Aorta (tissue), 5 donors: ENCODE results near the gene SIGMAR1. TPM values are rescaled to one million over a fixed set of nuclear protein-coding genes. Genes with fewer than 3 reads are reported as not detected.
A peak's percentile ranks its signal among the peaks of the same experiment; 100 is the strongest.

Experiments used
- ATAC-seq: fragments of 200-7000 bp; cut with Tn5 transposase; one replicate; pipeline ENCODE4 v1.9.1; 2022; ENCODE audit warnings: moderate library complexity; ENCODE audit not compliant: low FRiP score
- DNase-seq, 2 donors: peaks; one replicate each; pipeline ENCODE4 v3.0.0-alpha.2; 2020
- H3K27ac ChIP-seq, 2 donors: one replicate each; pipeline ENCODE4 v1.5.1; 2013; ENCODE audit warnings: low read length in 2 of 2, mild to moderate bottlenecking in 2 of 2, moderate library complexity in 2 of 2, control low read depth in 1 of 2, inconsistent platforms in 1 of 2, low read depth in 1 of 2
- H3K27me3 ChIP-seq, 2 donors: one replicate each; pipeline ENCODE4 v1.6.1; 2013; ENCODE audit warnings: control low read depth in 1 of 2, low read length in 1 of 2, mild to moderate bottlenecking in 1 of 2, moderate library complexity in 1 of 2; ENCODE audit not compliant: insufficient read depth in 2 of 2, control insufficient read depth in 1 of 2
- H3K36me3 ChIP-seq, 2 donors: one replicate each; pipeline ENCODE4 v1.6.1; 2013; ENCODE audit warnings: control low read depth in 1 of 2, low read length in 1 of 2, mild to moderate bottlenecking in 1 of 2; ENCODE audit not compliant: insufficient read depth in 2 of 2, control insufficient read depth in 1 of 2
- H3K4me1 ChIP-seq, 2 donors: one replicate each; pipeline ENCODE4 v1.6.1; 2013; ENCODE audit warnings: low read length in 2 of 2, control low read depth in 1 of 2, mild to moderate bottlenecking in 1 of 2, moderate library complexity in 1 of 2; ENCODE audit not compliant: insufficient read depth in 2 of 2, control insufficient read depth in 1 of 2
- H3K4me3 ChIP-seq, 2 donors: one replicate each; pipeline ENCODE4 v1.5.1; 2013; ENCODE audit warnings: low read length in 2 of 2, control low read depth in 1 of 2, mild to moderate bottlenecking in 1 of 2
- H3K9me3 ChIP-seq: one replicate; pipeline ENCODE4 v1.6.1; 2013; ENCODE audit warnings: mild to moderate bottlenecking, low read length; ENCODE audit not compliant: control insufficient read depth
- WGBS, 2 donors: extraction: QIAGEN DNeasy Blood & Tissue Kit; methylation state at CpG; one replicate each; pipeline ENCODE4 v1.1.7; 2013; 5-methylcytosine and 5-hydroxymethylcytosine counted together
- intact Hi-C, 2 donors: fragments of 100-400 bp; cut with DNase I; formaldehyde crosslinking; loops; one replicate each; pipeline versions ENCODE4 v1.14.2 to v1.15.0; 2022
- polyA plus RNA-seq, 2 donors: library from polyadenylated mRNA; stranded (reverse); fragments of 200-250 nt; gene quantifications; one replicate each; pipeline ENCODE4 v1.2.3, GENCODE V29; 2013
- total RNA-seq, 2 donors: library from RNA; stranded (reverse); fragmentation: NEBNext Ultra II Directional; extraction: Animal tissue kit (Norgen Biotek cat#: 25700); gene quantifications; one replicate each; pipeline ENCODE4 v1.2.1, GENCODE V29; 2021
- donor health status: healthy with polysubstance abuse.
- donor health status: Bipolar disorder and iron deficiency.
- donor health status: DM: no; HTN: no; CAD: no.
- donor health status: DM: no; HTN: no; CAD: no.
- donor health status: DM: yes; HTN: yes; CAD: no.

Gene SIGMAR1
- total and polyA plus RNA-seq, 4 donors: 26.3 to 48.1 (median 37.3) TPM

DNA sequence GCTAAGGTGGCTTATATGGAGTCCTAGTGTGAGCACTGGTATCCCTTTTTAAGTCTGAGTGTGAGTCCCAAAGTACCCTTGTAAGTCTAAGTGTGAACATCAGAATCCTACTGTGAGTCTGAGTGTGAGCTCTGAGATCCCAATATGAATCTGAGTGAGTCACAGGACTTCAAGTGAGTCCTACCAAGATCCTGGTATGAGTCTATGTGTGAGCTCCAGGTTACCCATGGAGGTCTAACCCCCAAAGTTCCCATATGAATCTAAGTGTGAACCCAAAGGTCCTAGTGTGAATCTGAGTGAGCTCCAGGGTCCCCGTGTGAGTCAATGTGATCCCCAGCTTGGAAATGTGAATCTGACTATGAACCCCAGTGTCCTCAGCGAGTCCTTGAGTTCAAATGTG is 50.3 kb downstream of the SIGMAR1 start:
- no peak for DNase-seq
- H3K9me3 ChIP-seq: no peaks in the 10 kb centered on the region
- H3K4me1 ChIP-seq: no peaks in the 10 kb centered on the region
- intact Hi-C loops: no loop called here
- no peaks in the 10 kb centered on the region for H3K27me3 ChIP-seq
- no peak for ATAC-seq
- 53 to 61% methylated on average over 2 of the region's 2 CpGs for WGBS, 2 donors
- no peaks in the 10 kb centered on the region for H3K36me3 ChIP-seq
- H3K4me3 ChIP-seq: no peak overlapping the region
- no peak overlapping the region for H3K27ac ChIP-seq

DNA sequence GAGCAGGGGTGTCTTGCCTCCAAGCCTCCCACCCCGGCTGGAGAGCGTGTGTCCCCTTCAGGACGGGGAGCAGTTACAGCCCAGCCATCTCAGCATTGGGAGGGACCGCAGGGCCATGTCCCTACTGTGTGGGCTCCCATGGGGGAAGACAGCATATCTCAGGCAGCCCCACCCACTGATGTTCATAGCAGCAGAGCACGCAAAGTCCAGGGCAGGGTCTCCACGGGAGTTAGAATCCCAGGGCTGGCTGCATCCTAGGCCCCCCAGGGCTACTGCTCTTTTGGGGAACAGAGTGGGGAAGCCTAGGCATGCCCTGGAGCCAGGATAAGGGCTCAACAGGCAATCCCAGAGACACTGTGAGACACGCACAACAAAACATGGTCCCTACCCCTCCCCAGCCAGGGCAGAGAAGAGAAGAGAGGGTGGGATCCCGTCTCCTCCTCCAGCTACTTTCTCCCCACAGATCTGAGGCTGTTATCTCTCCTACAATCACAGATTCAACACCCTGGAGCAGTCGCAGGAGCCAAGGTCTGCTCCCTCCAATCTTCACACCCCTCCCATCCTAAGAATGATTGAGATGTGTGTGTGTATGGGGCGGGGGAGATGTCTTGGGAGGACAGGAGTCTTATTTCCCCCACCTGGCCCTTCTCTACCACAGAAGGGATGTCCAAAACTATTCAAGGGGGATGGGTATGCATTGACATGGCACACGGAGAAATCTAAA is 51.5 kb downstream of the SIGMAR1 start:
- H3K4me1 ChIP-seq: no peaks in the 10 kb centered on the region
- H3K27ac ChIP-seq: no peak overlapping the region
- peak in 1 of 2 donors; percentile 10 for DNase-seq
- intact Hi-C loops: no loop called here
- no peak for ATAC-seq
- H3K4me3 ChIP-seq: no peak overlapping the region
- no peaks in the 10 kb centered on the region for H3K27me3 ChIP-seq
- 22 to 31% methylated on average over 11 of the region's 11 CpGs for WGBS, 2 donors
- H3K36me3 ChIP-seq: no peaks in the 10 kb centered on the region
- H3K9me3 ChIP-seq: no peaks in the 10 kb centered on the region

DNA sequence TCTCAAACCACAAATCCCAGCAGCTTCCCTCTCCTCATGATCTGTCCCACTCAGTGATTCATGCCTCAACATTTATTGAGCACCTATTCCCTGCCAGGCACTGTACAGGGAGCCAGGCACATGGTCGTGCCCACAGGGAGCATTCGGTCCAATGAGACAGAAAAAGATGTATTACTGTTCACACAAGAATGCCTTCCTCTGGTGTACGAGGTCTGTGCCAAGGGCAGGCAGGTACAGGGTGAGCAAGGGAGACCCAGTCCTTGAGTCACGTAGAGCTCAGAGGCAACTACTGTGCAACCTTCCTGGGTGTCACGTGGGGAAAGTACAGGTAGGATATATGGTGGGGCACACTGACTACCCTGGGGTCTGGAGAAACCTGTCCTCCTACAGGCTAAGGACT is 52.6 kb downstream of the SIGMAR1 start:
- Histone ChIP-seq H3K27ac (no peak overlapping the region), H3K27me3 (no peaks in the 10 kb centered on the region), H3K4me1 (no peaks in the 10 kb centered on the region), H3K4me3 (no peak overlapping the region), H3K9me3 (no peaks in the 10 kb centered on the region), H3K36me3 (no peaks in the 10 kb centered on the region)
- DNase-seq (peak in 1 of 2 donors; percentile 14), ATAC-seq (no peak)
- 69 to 72% methylated on average over 5 of the region's 5 CpGs for WGBS, 2 donors
- intact Hi-C loops: no loop called here

Other genes starting within 250 kb of the SIGMAR1 start
- 10 to 100 TPM; 43.9 to 48.0 TPM for gene FAM219A, start 179.2 kb downstream of the SIGMAR1 start, total RNA-seq
- 10 to 100 TPM; 10.1 to 10.6 TPM for gene FAM219A, start 179.2 kb downstream of the SIGMAR1 start, polyA plus RNA-seq
- not detected for gene DNAI1, start 179.0 kb downstream of the SIGMAR1 start, total RNA-seq
- not detected for gene DNAI1, start 179.0 kb downstream of the SIGMAR1 start, polyA plus RNA-seq
- not detected for gene ENHO, start 114.8 kb downstream of the SIGMAR1 start, total RNA-seq
- not detected for gene ENHO, start 114.8 kb downstream of the SIGMAR1 start, polyA plus RNA-seq
- gene CNTFR, start 48.1 kb downstream of the SIGMAR1 start, total RNA-seq: 1 to 10 TPM; 4.2 to 9.9 TPM
- gene CNTFR, start 48.1 kb downstream of the SIGMAR1 start, polyA plus RNA-seq: 1 to 10 TPM in 1 of 2 donors, under 1 TPM in 1; 0.10 to 1.4 TPM
- 1 to 10 TPM; 6.0 to 9.8 TPM for gene RPP25L, start 25.7 kb downstream of the SIGMAR1 start, total RNA-seq
- 10 to 100 TPM; 16.2 to 17.3 TPM for gene RPP25L, start 25.7 kb downstream of the SIGMAR1 start, polyA plus RNA-seq
- gene DCTN3, start 17.3 kb downstream of the SIGMAR1 start, total RNA-seq: 10 to 100 TPM; 56.7 to 61.4 TPM
- 100 to 1,000 TPM; 106 to 111 TPM for gene DCTN3, start 17.3 kb downstream of the SIGMAR1 start, polyA plus RNA-seq
- gene ARID3C, start 8.7 kb downstream of the SIGMAR1 start, total RNA-seq: not detected
- not detected for gene ARID3C, start 8.7 kb downstream of the SIGMAR1 start, polyA plus RNA-seq
- 10 to 100 TPM; 27.2 to 50.9 TPM for gene GALT, start 8.9 kb upstream of the SIGMAR1 start, total RNA-seq
- gene GALT, start 8.9 kb upstream of the SIGMAR1 start, polyA plus RNA-seq: 10 to 100 TPM; 29.2 to 98.1 TPM
- gene IL11RA, start 14.4 kb upstream of the SIGMAR1 start, total RNA-seq: 10 to 100 TPM; 33.7 to 66.4 TPM
- gene IL11RA, start 14.4 kb upstream of the SIGMAR1 start, polyA plus RNA-seq: 10 to 100 TPM; 28.2 to 93.4 TPM
- not detected for gene CCL27, start 24.9 kb upstream of the SIGMAR1 start, total RNA-seq
- not detected for gene CCL27, start 24.9 kb upstream of the SIGMAR1 start, polyA plus RNA-seq
- gene CCL19, start 53.5 kb upstream of the SIGMAR1 start, total RNA-seq: 10 to 100 TPM; 39.7 to 67.5 TPM
- gene CCL19, start 53.5 kb upstream of the SIGMAR1 start, polyA plus RNA-seq: 1 to 10 TPM; 1.9 to 5.5 TPM
- 10 to 100 TPM; 13.0 to 29.1 TPM for gene CCL21, start 72.3 kb upstream of the SIGMAR1 start, total RNA-seq
- 1 to 10 TPM; 1.4 to 2.4 TPM for gene CCL21, start 72.3 kb upstream of the SIGMAR1 start, polyA plus RNA-seq